ENCODE measurements around the gene PRKRA. TPM values are rescaled to one million over a fixed set of nuclear protein-coding genes. Genes with fewer than 3 reads are reported as not detected.

The PRKRA gene
- total and polyA plus RNA-seq, 9 of the 15 experiments (the other 6 are each of a cell fraction or from before 2014, with no cell fraction given): 14.1 to 78.1 (median 52.3) TPM

DNA sequence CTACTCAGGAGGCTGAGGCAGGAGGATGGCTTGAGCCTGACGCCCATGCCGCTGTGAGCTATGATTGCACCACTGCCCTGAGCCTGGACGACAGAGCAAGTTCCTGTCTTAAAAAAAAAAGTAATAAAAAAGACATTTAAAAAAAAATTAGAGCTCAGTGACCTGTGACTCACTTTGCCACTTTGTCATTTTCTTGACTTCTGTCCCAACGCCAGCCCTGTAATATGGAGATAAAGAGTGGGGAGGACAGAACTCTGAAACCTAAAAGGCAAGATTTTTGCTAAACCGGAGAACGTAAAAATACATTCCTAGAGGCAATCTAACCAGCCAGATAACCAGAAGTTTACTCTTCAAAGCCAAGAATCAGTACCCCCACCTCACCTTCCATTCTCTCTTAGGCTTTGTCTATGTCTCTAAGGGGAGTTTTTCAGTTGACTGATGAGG is 49.0 kb downstream of the PRKRA start:
- ChIA-PET POLR2A (interaction anchor here (0.9 to 5.0 kb wide), 4 partner anchors 12 to 331 kb away, joined by 3 to 41 read pairs (median 3); no protein-coding TSS in a partner anchor), CTCF (ENCODE audit: low intra/inter-chr PET ratio) (interaction anchor here (0.6 kb wide), 1 partner anchor 69 kb away, joined by 4 read pairs; no protein-coding TSS in a partner anchor)
- Histone ChIP-seq H3K79me2 (ENCODE audit: control insufficient read depth, insufficient read depth, low read length) (no peaks in the 10 kb centered on the region), H3K27me3 (ENCODE audit: control insufficient read depth in 2 of 2, insufficient read depth in 2 of 2, low read length in 2 of 2) (no peaks in the 10 kb centered on the region), H3K9me3 (replicated peaks; ENCODE audit: control insufficient read depth, insufficient read depth, low read depth, low read length) (no peaks in the 10 kb centered on the region), H4K20me1 (replicated peaks; ENCODE audit: control insufficient read depth, insufficient read depth, low read length) (no peaks in the 10 kb centered on the region), H3K9ac (ENCODE audit: insufficient read depth in 1 of 2, low read depth in 2 of 2, low read length in 2 of 2) (0 out of 4 replicates have a peak overlapping the region, but pooled peaks of 1 of the 2 experiments have one; percentile 41), H3K4me2 (ENCODE audit: insufficient read depth, low read length) (peak overlapping the region; percentile 28; the same call in 1 of the 2 replicates), H3K9me1 (ENCODE audit: control insufficient read depth, insufficient read depth, low read length) (no peaks in the 10 kb centered on the region), H3K36me3 (ENCODE audit: control insufficient read depth, insufficient read depth, low read length) (no peaks in the 10 kb centered on the region), H3K4me3 (no peak overlapping the region), H2AFZ (ENCODE audit: low read depth, low read length) (peak overlapping the region; percentile 61), H3K27ac (ENCODE audit: extremely low read depth, low read depth, low read length) (peak overlapping the region; percentile 24; the same call in 2 of the 3 replicates), H3K4me1 (replicated peaks in 1 of 2; ENCODE audit: control insufficient read depth in 2 of 2, insufficient read depth in 2 of 2, low read length in 2 of 2) (peaks cover 3 to 30% of the 10 kb centered on the region in 2 experiments; a peak in 4 of 5 replicates)
- DNase-seq (ENCODE audit: extremely low read depth in 1 of 4, low spot score in 3 of 4) (peak; percentile 23 to 89 (median 50)), FAIRE-seq (peak; percentile 82), ATAC-seq (peak; percentile 80)
- intact Hi-C loops (cut with micrococcal nuclease) (loop anchor here (1.0 to 5.0 kb wide), 2 partner anchors 12 to 120 kb away; no protein-coding TSS in a partner anchor), in situ Hi-C loops (cut with MboI) (no loop called here)
- WGBS (ENCODE audit: insufficient coverage, low coverage, missing lambda C conversion rate): 0% methylated on average over 6 of the region's 6 CpGs
- no TSS peak for BruUV-seq (replicated peaks)
- TF ChIP-seq ERF (CRISPR knock-in tag; IDR thresholded peaks at IDR 0.05) (no peak), ZNF384 (IDR thresholded peaks at IDR 0.05; ENCODE audit: low read depth, low read length) (peak; percentile 94), MTA2 (IDR thresholded peaks at IDR 0.05; ENCODE audit: low read depth) (peak; percentile 80), USF2 (CRISPR knock-in tag; IDR thresholded peaks at IDR 0.05) (no peak), SMAD1 (IDR thresholded peaks at IDR 0.05; ENCODE audit: low read depth, low read length, partially characterized antibody) (no peak), RNF2 (IDR thresholded peaks at IDR 0.05) (peak; percentile 47; the same call in 1 of the 2 replicates), TCF3 (CRISPR knock-in tag; IDR thresholded peaks at IDR 0.05) (peak; percentile 91), CEBPB (tag; IDR thresholded peaks at IDR 0.05) (peak; percentile 59), SOX6 (IDR thresholded peaks at IDR 0.05) (peak; percentile 58; the same call in 1 of the 2 replicates), NCOA4 (IDR thresholded peaks at IDR 0.05; ENCODE audit: partially characterized antibody) (peak; percentile 6), KLF16 (IDR thresholded peaks at IDR 0.05) (peak; percentile 78), FOXK2 (conservative IDR thresholded peaks at IDR 0.05 in 1 of 2, IDR thresholded peaks at IDR 0.05 in 1 of 2; ENCODE audit: low read depth in 2 of 2) (no peak), MEIS2 (IDR thresholded peaks at IDR 0.05; ENCODE audit: partially characterized antibody) (peak; percentile 94)
- TF ChIP-seq, protein P1, sequence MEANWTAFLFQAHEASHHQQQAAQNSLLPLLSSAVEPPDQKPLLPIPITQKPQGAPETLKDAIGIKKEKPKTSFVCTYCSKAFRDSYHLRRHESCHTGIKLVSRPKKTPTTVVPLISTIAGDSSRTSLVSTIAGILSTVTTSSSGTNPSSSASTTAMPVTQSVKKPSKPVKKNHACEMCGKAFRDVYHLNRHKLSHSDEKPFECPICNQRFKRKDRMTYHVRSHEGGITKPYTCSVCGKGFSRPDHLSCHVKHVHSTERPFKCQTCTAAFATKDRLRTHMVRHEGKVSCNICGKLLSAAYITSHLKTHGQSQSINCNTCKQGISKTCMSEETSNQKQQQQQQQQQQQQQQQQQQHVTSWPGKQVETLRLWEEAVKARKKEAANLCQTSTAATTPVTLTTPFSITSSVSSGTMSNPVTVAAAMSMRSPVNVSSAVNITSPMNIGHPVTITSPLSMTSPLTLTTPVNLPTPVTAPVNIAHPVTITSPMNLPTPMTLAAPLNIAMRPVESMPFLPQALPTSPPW (CRISPR knock-in tag; IDR thresholded peaks at IDR 0.05): peak; percentile 55
- TF ChIP-seq, protein P2, sequence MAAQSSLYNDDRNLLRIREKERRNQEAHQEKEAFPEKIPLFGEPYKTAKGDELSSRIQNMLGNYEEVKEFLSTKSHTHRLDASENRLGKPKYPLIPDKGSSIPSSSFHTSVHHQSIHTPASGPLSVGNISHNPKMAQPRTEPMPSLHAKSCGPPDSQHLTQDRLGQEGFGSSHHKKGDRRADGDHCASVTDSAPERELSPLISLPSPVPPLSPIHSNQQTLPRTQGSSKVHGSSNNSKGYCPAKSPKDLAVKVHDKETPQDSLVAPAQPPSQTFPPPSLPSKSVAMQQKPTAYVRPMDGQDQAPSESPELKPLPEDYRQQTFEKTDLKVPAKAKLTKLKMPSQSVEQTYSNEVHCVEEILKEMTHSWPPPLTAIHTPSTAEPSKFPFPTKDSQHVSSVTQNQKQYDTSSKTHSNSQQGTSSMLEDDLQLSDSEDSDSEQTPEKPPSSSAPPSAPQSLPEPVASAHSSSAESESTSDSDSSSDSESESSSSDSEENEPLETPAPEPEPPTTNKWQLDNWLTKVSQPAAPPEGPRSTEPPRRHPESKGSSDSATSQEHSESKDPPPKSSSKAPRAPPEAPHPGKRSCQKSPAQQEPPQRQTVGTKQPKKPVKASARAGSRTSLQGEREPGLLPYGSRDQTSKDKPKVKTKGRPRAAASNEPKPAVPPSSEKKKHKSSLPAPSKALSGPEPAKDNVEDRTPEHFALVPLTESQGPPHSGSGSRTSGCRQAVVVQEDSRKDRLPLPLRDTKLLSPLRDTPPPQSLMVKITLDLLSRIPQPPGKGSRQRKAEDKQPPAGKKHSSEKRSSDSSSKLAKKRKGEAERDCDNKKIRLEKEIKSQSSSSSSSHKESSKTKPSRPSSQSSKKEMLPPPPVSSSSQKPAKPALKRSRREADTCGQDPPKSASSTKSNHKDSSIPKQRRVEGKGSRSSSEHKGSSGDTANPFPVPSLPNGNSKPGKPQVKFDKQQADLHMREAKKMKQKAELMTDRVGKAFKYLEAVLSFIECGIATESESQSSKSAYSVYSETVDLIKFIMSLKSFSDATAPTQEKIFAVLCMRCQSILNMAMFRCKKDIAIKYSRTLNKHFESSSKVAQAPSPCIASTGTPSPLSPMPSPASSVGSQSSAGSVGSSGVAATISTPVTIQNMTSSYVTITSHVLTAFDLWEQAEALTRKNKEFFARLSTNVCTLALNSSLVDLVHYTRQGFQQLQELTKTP (IDR thresholded peaks at IDR 0.05; ENCODE audit: low read depth in 1 of 2, partially characterized antibody in 2 of 2): peak in 1 of 2 experiments; percentile 34

Measured in K562 (cell line).